GM19240 (cell line): ENCODE results near the gene SENP3.

Experiments used
- DNase-seq: peaks from one replicate; pipeline ENCODE4 v3.0.0; 2011; ENCODE audit warnings: low spot score; ENCODE audit not compliant: insufficient read length

Gene SENP3

GRCh38 chr17:7575959-7576358 is 14.2 kb downstream of the SENP3 start:
- no peak for DNase-seq

GRCh38 chr17:7576432-7576937 is 14.8 kb downstream of the SENP3 start:
- no peak for DNase-seq

GRCh38 chr17:7577327-7578199 is 15.8 kb downstream of the SENP3 start:
- DNase-seq = no peak

DNA sequence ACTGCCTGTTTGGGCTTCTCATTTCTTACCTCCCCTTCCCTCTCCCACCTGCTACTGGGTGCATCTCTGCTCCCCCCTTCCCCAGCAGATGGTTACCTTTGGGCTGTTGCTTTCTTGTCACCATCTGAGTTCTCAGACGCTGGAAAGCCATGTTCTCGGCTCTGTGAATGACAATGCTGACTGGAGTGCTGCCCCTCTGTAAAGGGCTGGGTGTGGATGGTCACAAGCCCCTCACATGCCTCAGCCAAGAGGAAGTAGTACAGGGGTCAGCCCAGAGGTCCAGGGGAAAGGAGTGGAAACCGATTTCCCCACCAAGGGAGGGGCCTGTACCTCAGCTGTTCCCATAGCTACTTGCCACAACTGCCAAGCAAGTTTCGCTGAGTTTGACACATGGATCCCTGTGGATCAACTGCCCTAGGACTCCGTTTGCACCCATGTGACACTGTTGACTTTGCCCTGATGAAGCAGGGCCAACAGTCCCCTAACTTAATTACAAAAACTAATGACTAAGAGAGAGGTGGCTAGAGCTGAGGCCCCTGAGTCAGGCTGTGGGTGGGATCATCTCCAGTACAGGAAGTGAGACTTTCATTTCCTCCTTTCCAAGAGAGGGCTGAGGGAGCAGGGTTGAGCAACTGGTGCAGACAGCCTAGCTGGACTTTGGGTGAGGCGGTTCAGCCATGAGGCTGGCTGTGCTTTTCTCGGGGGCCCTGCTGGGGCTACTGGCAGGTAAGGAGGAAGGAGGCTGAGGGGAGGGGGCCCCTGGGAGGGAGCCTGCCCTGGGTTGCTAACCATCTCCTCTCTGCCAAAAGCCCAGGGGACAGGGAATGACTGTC is 17.5 kb downstream of the SENP3 start, which contains the start of gene CD68:
CD68 (plus strand) TSS at position 638 of the 833 bp plus-strand sequence; CDS start at position 678, 40 bp downstream.
- DNase-seq = peak; percentile 40

GRCh38 chr17:7579834-7580603 is 18.3 kb downstream of the SENP3 start:
- no peak for DNase-seq

GRCh38 chr17:7580604-7581575 is 19.2 kb downstream of the SENP3 start:
- no peak for DNase-seq

DNA sequence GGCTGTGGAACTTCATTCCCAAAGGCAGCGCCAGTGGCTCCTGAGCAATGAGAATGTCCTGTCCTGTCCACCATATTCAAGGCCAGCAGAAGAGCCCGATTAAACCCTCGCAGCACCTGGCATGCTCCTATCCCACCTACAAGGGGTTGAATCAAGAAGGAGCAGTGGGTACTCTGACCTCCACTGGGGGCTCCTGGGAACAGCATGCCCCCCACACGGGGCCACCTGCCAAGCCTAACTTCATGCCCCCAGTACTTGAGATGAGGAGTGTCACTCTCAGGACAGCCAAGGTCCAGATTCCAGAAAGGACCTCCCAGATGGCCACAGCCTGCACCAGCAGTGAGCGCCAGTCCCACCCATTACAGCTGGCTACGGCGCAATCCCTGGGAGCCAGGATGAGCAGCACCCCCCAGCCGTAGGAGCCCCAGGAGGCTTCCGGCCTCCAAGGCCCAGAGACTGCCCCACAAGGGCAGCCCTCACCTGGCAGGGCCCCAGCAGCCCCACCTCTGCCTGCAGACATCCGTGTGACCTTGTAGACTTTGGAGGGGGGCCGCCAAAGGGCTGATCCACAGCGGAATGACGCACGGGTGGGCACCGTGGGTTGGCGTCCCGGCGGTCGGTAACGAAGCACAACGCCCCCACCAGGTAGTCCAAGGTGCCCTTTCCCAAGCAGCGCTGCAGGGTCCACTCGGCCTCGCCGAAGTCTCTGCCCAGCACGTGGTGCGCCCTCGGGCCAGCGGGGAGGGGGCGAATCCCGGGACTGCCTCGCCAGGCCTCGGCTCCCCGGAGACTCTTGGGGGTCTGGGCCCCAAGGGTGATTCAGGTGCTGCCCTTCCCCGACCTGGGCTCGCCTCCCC is 20.9 kb downstream of the SENP3 start:
- no peak for DNase-seq

DNA sequence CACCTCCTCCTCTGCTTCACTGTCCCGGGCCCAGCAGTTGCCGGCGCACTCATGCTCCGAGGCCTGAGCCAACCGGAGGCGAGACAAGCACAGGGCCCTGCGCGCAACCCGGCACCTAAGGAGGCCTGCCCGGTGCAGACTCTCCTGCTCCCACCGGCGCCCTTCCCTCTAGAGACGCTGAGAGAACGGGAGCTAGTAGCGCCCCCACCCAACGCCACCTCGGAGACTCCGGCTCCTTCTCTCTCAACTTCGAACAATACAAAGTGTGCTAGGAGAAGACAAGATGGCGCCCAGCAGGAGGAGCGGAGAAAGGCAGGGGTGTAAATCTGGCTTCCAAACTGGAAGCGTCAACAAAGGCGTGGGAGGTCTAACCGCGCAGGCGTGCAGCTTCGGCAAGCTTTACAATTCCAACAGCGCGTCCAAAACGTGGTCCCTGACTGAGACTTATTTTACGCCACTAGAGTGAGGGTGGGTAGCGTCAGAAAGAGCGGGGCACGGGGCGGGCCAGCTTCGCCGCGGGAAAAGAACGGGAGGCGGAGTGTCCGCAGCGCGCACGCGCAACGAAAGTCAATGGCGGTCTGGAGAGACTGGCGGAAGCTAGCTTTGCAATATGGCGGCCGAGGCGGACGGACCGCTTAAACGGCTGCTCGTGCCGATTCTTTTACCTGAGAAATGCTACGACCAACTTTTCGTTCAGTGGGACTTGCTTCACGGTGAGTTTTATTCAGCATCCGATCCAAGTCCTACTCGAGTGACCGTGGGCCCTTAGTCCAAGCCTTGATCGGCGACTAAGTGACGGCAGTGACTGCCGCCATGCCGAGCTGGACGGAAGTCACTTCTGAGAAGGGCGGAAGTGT is 21.8 kb downstream of the SENP3 start, which contains the start of gene MPDU1:
MPDU1 (plus strand) TSS at position 600 of the 857 bp plus-strand sequence; CDS start at position 611, 11 bp downstream.
- DNase-seq = peak; percentile 71

- no peak for DNase-seq
Observed at GRCh38 chr17:7586673-7587419, 25.1 kb downstream of the SENP3 start.

DNA sequence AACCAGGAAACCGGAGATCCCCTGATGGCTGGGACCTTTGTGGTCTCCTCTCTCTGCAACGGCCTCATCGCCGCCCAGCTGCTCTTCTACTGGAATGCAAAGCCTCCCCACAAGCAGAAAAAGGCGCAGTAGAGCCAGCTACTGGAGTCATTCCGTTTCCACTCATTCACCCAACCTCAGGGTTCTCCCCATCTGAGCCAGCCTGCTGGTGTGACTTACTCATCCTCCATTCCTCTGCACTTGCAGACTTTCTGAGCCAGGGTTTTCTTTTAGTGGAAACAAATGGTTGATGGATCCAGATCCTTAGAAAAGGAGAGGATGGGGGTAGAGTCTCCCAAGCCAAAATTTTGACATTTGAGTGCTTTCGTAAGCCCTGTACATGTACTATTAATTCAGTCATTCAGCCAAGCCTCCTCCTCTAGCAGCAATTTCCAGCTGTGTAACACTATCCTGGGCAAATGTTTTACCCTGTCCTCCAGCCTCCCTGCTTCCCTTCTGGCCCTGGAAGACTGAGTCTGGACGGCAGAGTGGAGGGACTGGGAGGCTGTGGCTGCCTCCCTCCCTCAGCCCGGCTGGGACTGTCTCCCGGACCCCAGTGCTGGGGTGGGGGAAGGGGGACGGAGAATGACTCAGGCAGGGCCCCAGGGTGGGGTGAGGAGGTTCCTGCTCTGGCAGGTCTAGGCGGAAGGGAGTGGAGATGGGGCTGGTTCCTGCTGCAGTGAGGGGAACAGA is 25.9 kb downstream of the SENP3 start:
- DNase-seq = no peak

DNA sequence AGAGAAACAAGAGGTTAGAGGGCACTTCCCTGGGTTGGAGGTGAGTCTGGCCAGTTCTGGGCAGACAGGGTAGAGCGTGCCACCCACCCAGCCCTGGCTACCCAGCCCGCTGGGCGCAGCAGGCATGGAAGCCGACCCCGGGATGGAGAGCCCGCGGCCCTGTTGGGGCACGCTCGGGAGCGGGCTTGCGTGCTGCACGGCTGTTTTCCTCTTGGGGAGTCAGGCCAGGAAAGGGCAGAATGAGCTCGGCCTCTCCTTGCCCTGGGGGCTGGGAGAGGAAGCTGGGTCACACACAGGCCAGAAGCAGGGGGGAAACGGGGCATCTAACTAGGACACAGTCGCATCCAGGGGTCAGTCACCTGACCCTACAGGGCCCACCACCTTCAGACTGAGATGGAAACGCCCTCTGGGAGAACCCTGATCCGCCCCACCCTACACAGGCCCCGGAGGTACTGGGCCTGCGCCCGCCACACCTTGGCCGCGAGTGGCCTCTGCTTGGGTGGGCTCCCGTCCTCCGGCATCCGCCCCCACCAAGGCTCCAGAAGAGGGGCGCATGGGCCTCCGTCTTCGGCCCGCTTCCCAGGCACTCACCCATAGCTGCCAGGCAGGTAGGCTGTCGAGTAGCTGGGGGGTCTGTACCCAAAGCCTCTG is 27.0 kb downstream of the SENP3 start:
- no peak for DNase-seq

GRCh38 chr17:7589204-7589868 is 27.6 kb downstream of the SENP3 start:
- DNase-seq = peak; percentile 51

- no peak for DNase-seq
Observed at GRCh38 chr17:7589891-7590691, 28.4 kb downstream of the SENP3 start, which contains the start of gene SOX15. TSS of gene SOX15 (minus strand) at chr17:7590094. CDS start at chr17:7589676, 418 bp downstream.

DNA sequence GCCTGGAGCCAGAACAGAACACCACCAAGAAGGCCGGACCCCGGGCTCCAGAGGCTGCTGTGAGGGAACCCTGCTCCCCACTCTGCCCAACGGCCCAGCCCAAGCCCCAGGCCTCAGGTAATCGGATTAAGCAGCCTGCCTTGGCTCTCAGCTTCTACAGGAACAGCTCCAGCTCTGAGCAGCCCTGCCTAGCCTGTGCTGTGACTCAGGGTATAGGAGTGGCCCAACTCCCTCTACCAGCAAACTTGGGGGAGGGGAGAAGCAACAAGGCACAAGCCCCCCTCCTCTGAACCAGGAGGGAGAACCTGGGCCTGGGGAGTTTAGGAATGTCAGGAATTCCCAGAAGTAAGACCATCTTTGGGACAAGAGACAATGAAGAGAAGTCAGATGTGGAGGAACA is 29.0 kb downstream of the SENP3 start:
- DNase-seq = no peak

DNA sequence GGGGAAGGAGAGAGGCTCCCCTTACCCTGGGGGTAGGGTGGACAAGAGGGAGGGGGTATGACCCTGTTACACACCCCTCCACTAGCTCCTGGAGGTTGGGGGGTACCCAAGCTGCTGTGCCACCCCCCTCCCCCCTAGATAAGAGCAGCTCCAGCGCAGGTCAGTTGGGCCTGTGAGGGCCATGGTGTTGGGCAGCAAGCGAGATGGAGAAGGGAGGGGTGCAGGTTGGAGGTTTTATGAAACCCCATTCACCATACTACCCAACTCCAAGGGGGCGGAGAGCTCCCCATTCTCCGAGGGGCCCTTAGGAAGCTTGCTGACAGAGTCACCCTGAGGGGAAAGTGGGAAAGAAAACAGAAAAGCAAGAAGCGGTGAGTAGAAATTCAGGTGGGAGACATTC is 29.9 kb downstream of the SENP3 start:
- DNase-seq = no peak
